ENCODE results near the gene SETBP1.

Gene SETBP1

DNA sequence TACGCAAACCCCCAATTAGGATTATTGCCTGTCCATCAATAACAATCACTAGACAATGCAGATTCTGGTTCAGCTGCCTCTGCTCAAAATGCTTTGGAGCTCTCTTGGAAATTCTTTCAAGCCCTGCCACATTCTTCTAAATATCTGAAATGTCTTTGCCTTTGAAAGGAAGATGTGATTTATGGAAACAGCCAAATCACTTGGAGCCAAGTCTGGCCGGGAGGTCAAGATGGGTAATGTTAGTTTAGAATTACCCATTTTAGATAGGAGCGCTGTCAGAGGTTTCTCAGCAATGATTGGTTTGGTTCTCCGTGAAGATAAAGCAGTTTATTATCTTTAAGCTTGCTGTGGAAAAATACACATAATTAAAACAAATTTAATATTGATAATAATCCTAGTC is 306.7 kb downstream of the SETBP1 start:
- H3K9me3 ChIP-seq (replicated peaks; ENCODE audit: low read length) = no peaks in the 10 kb centered on the region
- H3K4me3 ChIP-seq (ENCODE audit: low read length) = no peak overlapping the region
- H3K27me3 ChIP-seq (ENCODE audit: control insufficient read depth, insufficient read depth, low read length) = no peaks in the 10 kb centered on the region
- no peaks in the 10 kb centered on the region for H3K36me3 ChIP-seq (ENCODE audit: insufficient read depth, low read length)
- H3K4me2 ChIP-seq (ENCODE audit: low read length) = no peak overlapping the region
- peaks cover 3% of the 10 kb centered on the region for H3K4me1 ChIP-seq (ENCODE audit: control insufficient read depth, insufficient read depth, low read length)
- no peak overlapping the region for H3K9ac ChIP-seq (ENCODE audit: low read depth, low read length)

DNA sequence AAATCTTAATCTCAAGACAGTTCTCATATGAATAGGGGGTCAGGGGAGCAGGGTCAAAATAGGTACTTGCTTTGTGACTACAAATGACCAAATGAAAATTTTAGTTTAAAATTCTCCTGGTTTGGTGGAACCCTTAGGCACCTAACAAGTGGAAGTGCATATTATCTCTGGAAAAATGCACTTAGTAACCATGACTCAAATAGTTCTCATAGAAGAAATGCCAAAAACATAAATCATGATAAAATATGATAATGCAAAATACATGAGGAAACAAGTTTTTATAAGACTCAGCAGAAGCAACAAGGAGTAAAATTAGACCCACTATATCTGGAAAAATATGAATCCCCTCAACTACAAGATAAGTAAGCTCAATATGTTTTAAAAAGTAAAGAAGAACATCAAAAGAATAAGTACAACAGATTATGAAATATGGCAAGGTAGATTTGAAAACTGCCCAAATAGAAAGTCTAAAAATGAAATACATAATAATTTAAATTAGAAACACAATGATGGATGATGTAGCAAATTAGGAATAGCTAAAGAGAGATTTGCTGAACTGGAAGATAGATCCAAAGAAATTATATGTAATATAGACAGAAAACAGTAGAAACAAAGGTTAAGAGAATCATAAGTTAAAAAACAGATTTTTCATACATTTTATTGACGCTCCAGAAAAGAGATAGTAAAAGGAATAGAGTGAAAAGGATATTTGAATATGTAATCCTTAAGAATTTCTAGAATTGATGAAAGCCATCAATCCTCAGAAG is 308.3 kb downstream of the SETBP1 start:
- Histone ChIP-seq H3K9me3 (replicated peaks; ENCODE audit: low read length) (no peaks in the 10 kb centered on the region), H3K36me3 (ENCODE audit: insufficient read depth, low read length) (no peaks in the 10 kb centered on the region), H3K4me1 (ENCODE audit: control insufficient read depth, insufficient read depth, low read length) (peaks cover 3% of the 10 kb centered on the region), H3K4me3 (ENCODE audit: low read length) (no peak overlapping the region), H3K27me3 (ENCODE audit: control insufficient read depth, insufficient read depth, low read length) (no peaks in the 10 kb centered on the region), H3K9ac (ENCODE audit: low read depth, low read length) (no peak overlapping the region), H3K4me2 (ENCODE audit: low read length) (no peak overlapping the region)

DNA sequence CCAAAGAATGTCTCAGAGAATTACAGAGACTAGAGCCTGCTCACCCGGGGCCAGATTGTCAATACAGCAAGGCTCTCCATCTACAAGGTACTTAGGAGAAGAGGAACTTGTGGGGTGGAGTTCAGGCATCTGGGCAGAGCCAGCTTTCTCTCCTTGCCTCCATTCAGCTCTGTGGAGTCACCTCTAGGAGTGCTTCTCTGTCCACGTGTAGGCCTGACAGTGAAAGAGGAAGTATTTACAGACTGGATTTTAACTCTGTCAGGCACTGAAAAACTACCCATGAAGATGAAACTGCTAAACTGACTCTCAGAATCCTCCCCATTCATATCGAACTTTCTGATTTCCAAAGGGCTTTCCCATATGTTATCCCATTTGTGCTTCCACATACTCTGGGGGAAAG is 315.6 kb downstream of the SETBP1 start:
- Histone ChIP-seq H3K27me3 (ENCODE audit: control insufficient read depth, insufficient read depth, low read length) (no peaks in the 10 kb centered on the region), H3K4me1 (ENCODE audit: control insufficient read depth, insufficient read depth, low read length) (no peaks in the 10 kb centered on the region), H3K4me2 (ENCODE audit: low read length) (no peak overlapping the region), H3K9ac (ENCODE audit: low read depth, low read length) (no peak overlapping the region), H3K4me3 (ENCODE audit: low read length) (no peak overlapping the region), H3K9me3 (replicated peaks; ENCODE audit: low read length) (no peaks in the 10 kb centered on the region), H3K36me3 (ENCODE audit: insufficient read depth, low read length) (no peaks in the 10 kb centered on the region)

DNA sequence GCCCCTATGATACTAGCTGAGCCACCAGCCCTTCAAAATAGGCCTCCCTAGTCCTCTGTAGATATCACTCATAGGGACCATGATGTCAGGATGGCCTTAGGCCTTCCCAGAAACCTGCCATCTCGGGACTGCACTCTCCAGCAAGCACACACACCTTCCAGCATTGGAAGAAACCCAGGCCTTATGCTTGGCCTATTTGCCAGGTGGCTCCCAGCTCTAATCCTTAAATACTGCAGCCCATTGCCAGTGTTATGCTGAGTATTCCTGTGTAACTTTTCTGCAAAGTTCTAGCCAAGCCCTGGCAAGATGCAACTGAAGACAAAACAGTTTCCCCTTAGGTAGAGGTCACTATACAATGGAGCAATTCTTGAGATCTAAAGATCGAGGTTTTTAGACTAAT is 316.5 kb downstream of the SETBP1 start:
- no peak overlapping the region for H3K4me2 ChIP-seq (ENCODE audit: low read length)
- H3K36me3 ChIP-seq (ENCODE audit: insufficient read depth, low read length) = no peaks in the 10 kb centered on the region
- H3K4me1 ChIP-seq (ENCODE audit: control insufficient read depth, insufficient read depth, low read length) = no peaks in the 10 kb centered on the region
- H3K27me3 ChIP-seq (ENCODE audit: control insufficient read depth, insufficient read depth, low read length) = no peaks in the 10 kb centered on the region
- no peak overlapping the region for H3K9ac ChIP-seq (ENCODE audit: low read depth, low read length)
- H3K4me3 ChIP-seq (ENCODE audit: low read length) = no peak overlapping the region
- H3K9me3 ChIP-seq (replicated peaks; ENCODE audit: low read length) = no peaks in the 10 kb centered on the region

DNA sequence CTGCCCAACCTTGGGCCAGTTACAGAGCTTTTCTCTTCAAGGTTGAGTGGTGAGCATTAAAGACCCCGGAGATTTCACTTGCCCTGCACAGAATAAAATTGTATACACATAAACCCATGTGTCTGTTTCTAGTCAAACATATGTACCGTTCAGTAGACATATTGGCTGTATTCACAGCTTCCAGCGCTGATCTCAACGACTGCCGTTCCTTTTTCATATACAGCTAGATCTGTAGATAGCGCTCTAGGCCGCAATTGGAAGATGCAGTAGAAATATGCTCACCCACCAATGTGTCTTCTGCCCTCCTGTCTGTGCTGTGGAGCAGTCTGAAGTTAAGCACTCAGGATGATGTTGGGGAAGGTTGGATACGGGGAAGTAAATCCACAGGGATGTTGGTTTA is 317.7 kb downstream of the SETBP1 start:
- H3K4me1 ChIP-seq (ENCODE audit: control insufficient read depth, insufficient read depth, low read length) = no peaks in the 10 kb centered on the region
- H3K27me3 ChIP-seq (ENCODE audit: control insufficient read depth, insufficient read depth, low read length) = no peaks in the 10 kb centered on the region
- no peak overlapping the region for H3K4me3 ChIP-seq (ENCODE audit: low read length)
- no peaks in the 10 kb centered on the region for H3K36me3 ChIP-seq (ENCODE audit: insufficient read depth, low read length)
- no peaks in the 10 kb centered on the region for H3K9me3 ChIP-seq (replicated peaks; ENCODE audit: low read length)
- H3K4me2 ChIP-seq (ENCODE audit: low read length) = no peak overlapping the region
- no peak overlapping the region for H3K9ac ChIP-seq (ENCODE audit: low read depth, low read length)

DNA sequence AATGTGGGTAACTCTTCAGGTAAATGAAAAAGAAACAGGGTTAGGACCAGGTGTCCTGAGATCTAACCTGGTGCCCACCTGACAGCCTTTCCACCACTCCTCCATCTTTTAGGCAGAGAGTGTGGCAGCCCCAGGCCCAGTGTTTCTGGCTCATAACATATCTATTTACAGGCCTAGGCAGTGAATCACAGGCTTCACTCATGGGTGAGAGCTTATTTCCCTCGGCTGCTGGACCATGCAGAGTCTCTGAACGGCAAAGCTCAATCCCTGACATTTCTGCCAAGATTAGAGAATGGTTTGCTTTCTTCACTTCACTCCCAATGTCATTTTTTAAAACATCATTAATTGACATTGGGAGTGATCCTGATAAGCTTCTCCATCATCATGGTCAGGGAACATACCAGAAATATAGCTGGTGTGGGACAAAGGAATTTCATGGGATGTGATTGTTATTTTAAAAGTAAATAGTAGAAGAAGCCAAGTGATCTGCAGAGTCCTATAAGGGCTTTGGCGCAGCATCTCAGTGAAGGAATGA is 323.9 kb downstream of the SETBP1 start:
- no peaks in the 10 kb centered on the region for H3K36me3 ChIP-seq (ENCODE audit: insufficient read depth, low read length)
- H3K4me2 ChIP-seq (ENCODE audit: low read length) = no peak overlapping the region
- no peak overlapping the region for H3K4me3 ChIP-seq (ENCODE audit: low read length)
- no peaks in the 10 kb centered on the region for H3K27me3 ChIP-seq (ENCODE audit: control insufficient read depth, insufficient read depth, low read length)
- no peak overlapping the region for H3K9ac ChIP-seq (ENCODE audit: low read depth, low read length)
- H3K9me3 ChIP-seq (replicated peaks; ENCODE audit: low read length) = no peaks in the 10 kb centered on the region
- H3K4me1 ChIP-seq (ENCODE audit: control insufficient read depth, insufficient read depth, low read length) = no peaks in the 10 kb centered on the region

DNA sequence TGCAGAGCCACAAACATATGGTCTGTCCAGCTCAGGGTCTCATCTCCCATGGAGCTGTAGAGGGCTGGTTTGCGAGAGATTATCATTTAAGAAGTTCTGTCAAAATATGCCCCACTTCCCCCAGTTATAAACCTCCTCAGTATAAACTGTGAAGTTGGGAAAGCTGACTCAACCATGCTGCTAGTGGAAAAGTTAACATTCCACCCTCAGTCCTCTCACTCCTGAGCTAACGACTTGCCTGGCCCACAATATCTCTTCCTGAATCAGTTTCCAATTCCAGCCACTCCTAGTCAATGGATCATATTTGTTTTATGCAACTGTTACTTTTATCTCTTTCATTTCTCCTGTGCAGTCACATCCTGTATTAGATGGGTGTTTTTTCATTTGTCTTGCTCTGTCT is 326.2 kb downstream of the SETBP1 start:
- Histone ChIP-seq H3K4me2 (ENCODE audit: low read length) (no peak overlapping the region), H3K4me1 (ENCODE audit: control insufficient read depth, insufficient read depth, low read length) (no peaks in the 10 kb centered on the region), H3K9ac (ENCODE audit: low read depth, low read length) (no peak overlapping the region), H3K27me3 (ENCODE audit: control insufficient read depth, insufficient read depth, low read length) (no peaks in the 10 kb centered on the region), H3K4me3 (ENCODE audit: low read length) (no peak overlapping the region), H3K9me3 (replicated peaks; ENCODE audit: low read length) (no peaks in the 10 kb centered on the region), H3K36me3 (ENCODE audit: insufficient read depth, low read length) (no peaks in the 10 kb centered on the region)

DNA sequence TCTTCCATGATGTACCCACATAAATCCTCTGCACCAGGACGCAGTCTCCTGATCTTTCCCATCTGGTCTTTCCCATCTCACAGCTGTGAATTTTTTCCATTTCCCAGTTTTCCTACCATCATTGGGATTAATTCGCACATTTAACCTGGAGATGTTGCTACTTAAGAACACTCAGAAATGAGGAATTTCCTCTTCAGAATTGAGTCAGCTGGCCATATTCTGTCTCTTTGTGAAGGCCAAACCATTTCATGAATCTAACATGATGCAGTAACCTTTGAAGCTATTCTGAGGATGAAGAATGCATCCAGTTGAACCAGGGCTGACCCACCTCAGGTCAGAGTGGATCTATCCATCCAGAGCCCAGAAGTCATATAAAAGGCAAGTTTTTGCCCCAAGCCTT is 326.8 kb downstream of the SETBP1 start:
- Histone ChIP-seq H3K27me3 (ENCODE audit: control insufficient read depth, insufficient read depth, low read length) (no peaks in the 10 kb centered on the region), H3K36me3 (ENCODE audit: insufficient read depth, low read length) (no peaks in the 10 kb centered on the region), H3K9ac (ENCODE audit: low read depth, low read length) (no peak overlapping the region), H3K4me2 (ENCODE audit: low read length) (no peak overlapping the region), H3K4me1 (ENCODE audit: control insufficient read depth, insufficient read depth, low read length) (no peaks in the 10 kb centered on the region), H3K9me3 (replicated peaks; ENCODE audit: low read length) (no peaks in the 10 kb centered on the region), H3K4me3 (ENCODE audit: low read length) (no peak overlapping the region)

DNA sequence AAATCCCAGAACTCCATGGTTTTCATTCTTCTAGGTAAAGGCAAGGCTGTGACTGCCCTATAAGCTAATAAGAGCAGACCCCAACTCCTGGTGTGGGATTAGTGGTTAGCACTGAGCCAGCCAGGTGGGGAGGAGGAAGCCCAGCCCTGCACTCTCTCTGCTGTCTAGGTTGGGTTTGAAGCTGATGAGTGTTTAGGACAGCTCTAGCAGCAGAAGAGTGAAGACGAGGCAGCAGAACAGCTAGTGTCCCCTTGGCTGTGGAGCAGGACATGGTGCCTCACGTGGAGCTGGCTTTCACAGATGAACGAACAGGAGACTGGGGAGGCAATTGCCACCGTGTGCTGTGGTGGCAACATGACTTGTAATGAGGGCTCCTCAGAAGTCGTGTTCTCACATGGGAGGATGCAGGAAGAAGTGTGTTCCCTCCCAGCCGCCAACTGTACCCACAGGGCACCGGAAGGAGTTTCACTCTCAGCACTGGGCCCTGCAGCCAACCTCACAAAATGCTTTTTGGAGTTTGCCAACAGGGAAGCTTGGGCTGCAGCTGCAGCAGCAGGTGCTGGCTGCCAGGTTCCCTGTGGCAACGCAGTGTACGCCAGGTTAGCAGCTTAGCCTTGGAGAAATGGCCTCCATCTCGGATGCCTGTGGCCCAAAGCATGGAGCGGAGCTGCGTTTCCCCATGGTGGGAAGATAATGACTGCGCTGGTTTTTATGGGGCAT is 328.2 kb downstream of the SETBP1 start:
- no peak overlapping the region for H3K9ac ChIP-seq (ENCODE audit: low read depth, low read length)
- no peaks in the 10 kb centered on the region for H3K36me3 ChIP-seq (ENCODE audit: insufficient read depth, low read length)
- H3K4me2 ChIP-seq (ENCODE audit: low read length) = no peak overlapping the region
- H3K4me1 ChIP-seq (ENCODE audit: control insufficient read depth, insufficient read depth, low read length) = peaks cover 3% of the 10 kb centered on the region
- no peak overlapping the region for H3K4me3 ChIP-seq (ENCODE audit: low read length)
- H3K9me3 ChIP-seq (replicated peaks; ENCODE audit: low read length) = no peaks in the 10 kb centered on the region
- H3K27me3 ChIP-seq (ENCODE audit: control insufficient read depth, insufficient read depth, low read length) = no peaks in the 10 kb centered on the region

DNA sequence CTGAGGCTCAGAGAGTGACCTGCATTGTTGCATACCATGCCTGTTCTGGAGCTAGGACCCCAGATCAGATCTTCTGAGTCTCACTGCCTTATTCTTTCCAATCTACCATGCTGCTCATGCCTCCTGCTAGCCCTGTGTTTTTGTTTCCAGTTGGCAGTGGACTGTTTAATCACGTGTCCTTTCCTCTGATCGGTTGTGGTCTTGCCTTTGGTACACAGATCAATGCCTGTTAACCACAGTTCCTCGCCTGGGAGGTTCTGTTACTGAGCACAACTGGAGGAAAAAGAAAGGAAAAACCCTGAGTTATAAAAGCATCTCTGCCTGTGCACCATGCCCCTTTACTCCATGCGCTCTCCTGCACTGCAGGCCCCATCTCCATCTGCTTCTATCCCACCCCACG is 329.1 kb downstream of the SETBP1 start:
- Histone ChIP-seq H3K9me3 (replicated peaks; ENCODE audit: low read length) (no peaks in the 10 kb centered on the region), H3K27me3 (ENCODE audit: control insufficient read depth, insufficient read depth, low read length) (no peaks in the 10 kb centered on the region), H3K36me3 (ENCODE audit: insufficient read depth, low read length) (no peaks in the 10 kb centered on the region), H3K4me3 (ENCODE audit: low read length) (no peak overlapping the region), H3K4me2 (ENCODE audit: low read length) (no peak overlapping the region), H3K9ac (ENCODE audit: low read depth, low read length) (no peak overlapping the region), H3K4me1 (ENCODE audit: control insufficient read depth, insufficient read depth, low read length) (peaks cover 11% of the 10 kb centered on the region)

DNA sequence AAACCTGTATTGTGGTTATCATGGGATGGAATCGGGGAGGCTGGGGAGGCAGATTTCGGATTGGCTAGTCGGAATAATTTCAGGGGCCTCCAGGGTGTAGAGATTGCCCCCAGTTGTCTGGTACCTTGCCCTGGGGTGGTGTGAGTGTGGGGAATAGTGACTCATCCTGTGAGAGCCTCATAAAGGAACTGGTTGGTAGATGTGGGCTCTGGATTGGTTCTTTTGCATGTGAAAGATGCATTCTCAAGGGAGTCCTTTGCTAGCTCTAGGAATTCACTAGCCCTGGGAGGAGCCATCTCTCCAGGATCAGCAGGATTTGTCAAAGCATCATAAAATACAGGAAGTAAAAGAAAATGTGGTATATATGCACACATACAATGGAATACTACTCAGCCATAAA is 331.6 kb downstream of the SETBP1 start:
- no peak overlapping the region for H3K4me3 ChIP-seq (ENCODE audit: low read length)
- no peak overlapping the region for H3K4me2 ChIP-seq (ENCODE audit: low read length)
- H3K27me3 ChIP-seq (ENCODE audit: control insufficient read depth, insufficient read depth, low read length) = no peaks in the 10 kb centered on the region
- H3K9me3 ChIP-seq (replicated peaks; ENCODE audit: low read length) = no peaks in the 10 kb centered on the region
- H3K36me3 ChIP-seq (ENCODE audit: insufficient read depth, low read length) = no peaks in the 10 kb centered on the region
- H3K9ac ChIP-seq (ENCODE audit: low read depth, low read length) = no peak overlapping the region
- peaks cover 24% of the 10 kb centered on the region for H3K4me1 ChIP-seq (ENCODE audit: control insufficient read depth, insufficient read depth, low read length)

Data from skeletal muscle satellite cell (primary cell).